ENCODE data around the gene TIMM8B.

The TIMM8B gene

GRCh38 chr11:112128483-112129121, 42.0 kb upstream of the TIMM8B start:
- no peak for TF ChIP-seq CTCF (IDR thresholded peaks at IDR 0.05)
- Histone ChIP-seq H3K9me3 (ENCODE audit: control insufficient read depth, low read length) (no peaks in the 10 kb centered on the region), H3K4me2 (ENCODE audit: low read length) (no peak overlapping the region), H3K4me1 (no peaks in the 10 kb centered on the region), H3K27me3 (ENCODE audit: control insufficient read depth, insufficient read depth, low read length) (no peaks in the 10 kb centered on the region), H3K79me2 (no peaks in the 10 kb centered on the region), H2AFZ (no peak overlapping the region), H3K4me3 (ENCODE audit: low read depth, low read length) (no peak overlapping the region), H3K36me3 (ENCODE audit: control insufficient read depth, insufficient read depth, low read length) (no peaks in the 10 kb centered on the region), H3K27ac (no peak overlapping the region), H3K9ac (no peak overlapping the region)

GRCh38 chr11:112127056-112127455, 40.5 kb upstream of the TIMM8B start:
- TF ChIP-seq CTCF (IDR thresholded peaks at IDR 0.05), result no peak
- H2AFZ ChIP-seq, result no peak overlapping the region
- H3K27ac ChIP-seq, result no peak overlapping the region
- H3K27me3 ChIP-seq (ENCODE audit: control insufficient read depth, insufficient read depth, low read length), result no peaks in the 10 kb centered on the region
- H3K9ac ChIP-seq, result no peak overlapping the region
- H3K36me3 ChIP-seq (ENCODE audit: control insufficient read depth, insufficient read depth, low read length), result no peaks in the 10 kb centered on the region
- H3K4me3 ChIP-seq (ENCODE audit: low read depth, low read length), result no peak overlapping the region
- H3K79me2 ChIP-seq, result no peaks in the 10 kb centered on the region
- no peaks in the 10 kb centered on the region for H3K4me1 ChIP-seq
- H3K4me2 ChIP-seq (ENCODE audit: low read length), result no peak overlapping the region
- H3K9me3 ChIP-seq (ENCODE audit: control insufficient read depth, low read length), result no peaks in the 10 kb centered on the region

GRCh38 chr11:112123129-112123528, 36.6 kb upstream of the TIMM8B start:
- no peak overlapping the region for H3K9ac ChIP-seq
- H3K36me3 ChIP-seq (ENCODE audit: control insufficient read depth, insufficient read depth, low read length), result no peaks in the 10 kb centered on the region
- no peak overlapping the region for H3K4me3 ChIP-seq (ENCODE audit: low read depth, low read length)
- no peaks in the 10 kb centered on the region for H3K27me3 ChIP-seq (ENCODE audit: control insufficient read depth, insufficient read depth, low read length)
- H3K27ac ChIP-seq, result no peak overlapping the region
- no peak overlapping the region for H3K4me2 ChIP-seq (ENCODE audit: low read length)
- H3K4me1 ChIP-seq, result no peaks in the 10 kb centered on the region
- no peak overlapping the region for H2AFZ ChIP-seq
- H3K79me2 ChIP-seq, result no peaks in the 10 kb centered on the region
- no peak for TF ChIP-seq CTCF (IDR thresholded peaks at IDR 0.05)
- H3K9me3 ChIP-seq (ENCODE audit: control insufficient read depth, low read length), result no peaks in the 10 kb centered on the region

GRCh38 chr11:112121981-112122615, 35.5 kb upstream of the TIMM8B start:
- Histone ChIP-seq H3K9ac (no peak overlapping the region), H3K36me3 (ENCODE audit: control insufficient read depth, insufficient read depth, low read length) (no peaks in the 10 kb centered on the region), H2AFZ (no peak overlapping the region), H3K4me3 (ENCODE audit: low read depth, low read length) (no peak overlapping the region), H3K4me2 (ENCODE audit: low read length) (no peak overlapping the region), H3K79me2 (no peaks in the 10 kb centered on the region), H3K4me1 (no peaks in the 10 kb centered on the region), H3K27ac (no peak overlapping the region), H3K9me3 (ENCODE audit: control insufficient read depth, low read length) (no peaks in the 10 kb centered on the region), H3K27me3 (ENCODE audit: control insufficient read depth, insufficient read depth, low read length) (no peaks in the 10 kb centered on the region)
- no peak for TF ChIP-seq CTCF (IDR thresholded peaks at IDR 0.05)

- TF ChIP-seq CTCF (IDR thresholded peaks at IDR 0.05), result no peak
- H3K9me3 ChIP-seq (ENCODE audit: control insufficient read depth, low read length), result no peaks in the 10 kb centered on the region
- no peak overlapping the region for H3K4me3 ChIP-seq (ENCODE audit: low read depth, low read length)
These were observed 31.6 kb upstream of the TIMM8B start for GRCh38 chr11:112118176-112118575.

More at GRCh38 chr11:112118176-112118575, 31.6 kb upstream of the TIMM8B start:
- Histone ChIP-seq H3K27ac (no peak overlapping the region), H3K4me1 (no peaks in the 10 kb centered on the region), H3K9ac (no peak overlapping the region), H3K27me3 (ENCODE audit: control insufficient read depth, insufficient read depth, low read length) (no peaks in the 10 kb centered on the region), H3K79me2 (no peaks in the 10 kb centered on the region), H3K4me2 (ENCODE audit: low read length) (no peak overlapping the region), H3K36me3 (ENCODE audit: control insufficient read depth, insufficient read depth, low read length) (no peaks in the 10 kb centered on the region), H2AFZ (no peak overlapping the region)

Measured in parathyroid adenoma (tissue), 2 donors.